Adrenal gland (tissue), 12 donors: ENCODE results near the gene IL12RB2. TPM values are rescaled to one million over a fixed set of nuclear protein-coding genes. Genes with fewer than 3 reads are reported as not detected.
"Not testable (repeated sequence)": the region's sequence is repeated elsewhere in the genome, so short reads cannot be mapped to it uniquely, and the experiment has no call there.

Experiments
- DNase-seq, 7 donors: peaks; one replicate each; pipeline ENCODE4 v3.0.0-alpha.2; 2019 to 2020
- H3K27ac ChIP-seq, 5 donors: fragments of 200-600 bp; sonication (generic) in 4 of 5; 1 replicate in 3 of 5; 2 replicates in 2 of 5; pipeline versions ENCODE4 v1.5.1 to v1.8.0; 2016 to 2020; ENCODE audit warnings: mild to moderate bottlenecking in 1 of 5
- H3K27me3 ChIP-seq: fragments of 200-600 bp; 2 replicates; pipeline ENCODE4 v1.8.0; 2021
- H3K36me3 ChIP-seq, 2 donors: fragments of 200-600 bp; replicated peaks in 1 of 2; 1 replicate in 1 of 2; 2 replicates in 1 of 2; pipeline versions ENCODE4 v1.5.1 to v1.8.0; 2018 to 2022
- H3K4me1 ChIP-seq, 2 donors: fragments of 200-600 bp; replicated peaks in 1 of 2; 1 replicate in 1 of 2; 2 replicates in 1 of 2; pipeline versions ENCODE4 v1.5.1 to v1.8.0; 2018 to 2021
- H3K4me3 ChIP-seq, 4 donors: fragments of 200-600 bp; sonication (generic) in 3 of 4; one replicate each; pipeline ENCODE4 v1.5.1; 2016 to 2018
- H3K9me3 ChIP-seq, 3 donors: fragments of 200-600 bp; sonication (generic) in 1 of 3; replicated peaks in 1 of 3; 1 replicate in 2 of 3; 2 replicates in 1 of 3; pipeline versions ENCODE4 v1.5.1 to v1.8.0; 2016 to 2021
- CTCF ChIP-seq, 6 experiments: fragments of 450-650 bp in 4 of 6; fragments of 200-600 bp in 2 of 6; sonication (generic) in 1 of 6; IDR thresholded peaks; 1 replicate in 5 of 6; 2 replicates in 1 of 6; pipeline versions ENCODE4 v1.5.1 to v1.8.0; 2016 to 2021; ENCODE audit warnings: antibody characterized with exemption in 6 of 6, mild to moderate bottlenecking in 2 of 6, moderate library complexity in 1 of 6
- POLR2A ChIP-seq, 2 donors: fragments of 450-650 bp; IDR thresholded peaks; one replicate each; pipeline ENCODE4 v1.6.1; 2017; ENCODE audit warnings: antibody characterized with exemption in 2 of 2, mild to moderate bottlenecking in 2 of 2, moderate library complexity in 1 of 2
- WGBS, 4 donors: extraction: QIAGEN DNeasy Blood & Tissue Kit in 2 of 4; methylation state at CpG; one replicate each; pipeline versions ENCODE4 v1.1.5 to v1.1.7; 2013 to 2017; 5-methylcytosine and 5-hydroxymethylcytosine counted together
- intact Hi-C, 2 donors: fragments of 100-400 bp; cut with DNase I; formaldehyde crosslinking; loops; one replicate each; pipeline versions ENCODE4 v1.14.1 to v1.15.0; 2022 to 2023
- polyA plus RNA-seq, 3 donors: library from polyadenylated mRNA; stranded (reverse); fragments of 200-250 nt in 2 of 3; fragments of 350-450 nt in 1 of 3; fragmentation: Illumina TruSeq in 1 of 3; extraction: RNeasy Lipid Tissue Mini Kit (QIAGEN cat#74804) in 1 of 3; gene quantifications; one replicate each; pipeline ENCODE4 v1.2.3, GENCODE V29; 2013 to 2014
- total RNA-seq, 9 donors: library from RNA; depleted of rRNA in 4 of 9; stranded (reverse); fragments of >200 nt in 4 of 9; fragments of 120-200 nt in 1 of 9; fragmentation: NEBNext Ultra II Directional in 1 of 9; extraction: Animal tissue kit (Norgen Biotek cat#: 25700) in 1 of 9; gene quantifications; one replicate each; pipeline versions ENCODE4 v1.1.0 to v1.2.4, GENCODE V29; 2013 to 2023
- donor health status: healthy with polysubstance abuse.
- donor health status: Bipolar disorder and iron deficiency.
- donor health status: DM: yes; HTN: yes; CAD: no.
- donor health status: DM: no; HTN: no; CAD: no.
- donor health status: DM: no; HTN: no; CAD: no.
- donor health status: DM: yes; HTN: yes; CAD: no.

The IL12RB2 gene
- total and polyA plus RNA-seq, 12 donors: 0.24 to 2.6 (median 0.55) TPM; not detected in 2

- intact Hi-C loops: no loop called here
- Histone ChIP-seq H3K4me3 (no peak overlapping the region), H3K27ac (no peak overlapping the region), H3K27me3 (no peaks in the 10 kb centered on the region), H3K4me1 (no peaks in the 10 kb centered on the region), H3K9me3 (no peaks in the 10 kb centered on the region), H3K36me3 (no peaks in the 10 kb centered on the region)
- 70 to 84% (median 76%) methylated on average over 5 of the region's 5 CpGs for WGBS, 4 donors
- DNase-seq: no peak
- TF ChIP-seq POLR2A (IDR thresholded peaks at IDR 0.05) (no peak), CTCF (IDR thresholded peaks at IDR 0.05) (no peak)
Measured at GRCh38 chr1:67404212-67404620, 96.5 kb downstream of the IL12RB2 start.

GRCh38 chr1:67405473-67406245, 98.0 kb downstream of the IL12RB2 start:
- no peaks in the 10 kb centered on the region for H3K9me3 ChIP-seq
- no peak for TF ChIP-seq POLR2A (IDR thresholded peaks at IDR 0.05)
- H3K27me3 ChIP-seq: no peaks in the 10 kb centered on the region
- H3K27ac ChIP-seq: no peak overlapping the region
- intact Hi-C loops: no loop called here
- no peak for DNase-seq
- 76 to 82% (median 79%) methylated on average over 3 of the region's 3 CpGs for WGBS, 4 donors
- no peak overlapping the region for H3K4me3 ChIP-seq
- peaks cover 0 to 6% of the 10 kb centered on the region in 2 donors for H3K36me3 ChIP-seq
- H3K4me1 ChIP-seq: peaks cover 0 to 2% of the 10 kb centered on the region in 2 donors

- intact Hi-C loops: no loop called here
- 85 to 90% (median 87%) methylated on average over 5 of the region's 5 CpGs for WGBS, 4 donors
- no peak overlapping the region for H3K27ac ChIP-seq
- DNase-seq: no peak
- peaks cover 0 to 5% of the 10 kb centered on the region in 2 donors for H3K4me1 ChIP-seq
- no peaks in the 10 kb centered on the region for H3K27me3 ChIP-seq
- no peak for TF ChIP-seq CTCF (IDR thresholded peaks at IDR 0.05)
- no peak for TF ChIP-seq POLR2A (IDR thresholded peaks at IDR 0.05)
- peaks cover 0 to 25% of the 10 kb centered on the region in 2 donors for H3K36me3 ChIP-seq
- H3K9me3 ChIP-seq: no peaks in the 10 kb centered on the region
- no peak overlapping the region for H3K4me3 ChIP-seq
Measured at GRCh38 chr1:67407498-67407897, 99.8 kb downstream of the IL12RB2 start.

GRCh38 chr1:67408148-67408547, 100.5 kb downstream of the IL12RB2 start:
- intact Hi-C loops: no loop called here

GRCh38 chr1:67413101-67413500, 105.4 kb downstream of the IL12RB2 start:
- WGBS, 4 donors: 48 to 79% (median 72%) methylated on average over 1 to 2 of the region's 2 CpGs
- H3K4me1 ChIP-seq, H3K27ac ChIP-seq, DNase-seq, H3K4me3 ChIP-seq, H3K27me3 ChIP-seq, H3K9me3 ChIP-seq, intact Hi-C loops: not testable (repeated sequence)
- H3K36me3 ChIP-seq: peaks cover 0 to 78% of the 10 kb centered on the region in 2 donors

More at GRCh38 chr1:67408148-67408547, 100.5 kb downstream of the IL12RB2 start:
- Histone ChIP-seq H3K4me1 (peaks cover 0 to 5% of the 10 kb centered on the region in 2 donors), H3K27me3 (no peaks in the 10 kb centered on the region), H3K36me3 (peaks cover 0 to 29% of the 10 kb centered on the region in 2 donors), H3K27ac (no peak overlapping the region), H3K4me3 (no peak overlapping the region), H3K9me3 (no peaks in the 10 kb centered on the region)
- WGBS, 4 donors: 93 to 100% (median 95%) methylated on average over 1 of the region's 1 CpG
- TF ChIP-seq POLR2A (IDR thresholded peaks at IDR 0.05) (no peak), CTCF (IDR thresholded peaks at IDR 0.05) (no peak)
- no peak for DNase-seq
